ENCODE data around the gene PSTPIP2.
"Not testable (repeated sequence)": the region's sequence is repeated elsewhere in the genome, so short reads cannot be mapped to it uniquely, and the experiment has no call there.

Gene PSTPIP2

GRCh38 chr18:46001892-46002291 is 70.2 kb downstream of the PSTPIP2 start:
- TF ChIP-seq POLR2A (IDR thresholded peaks at IDR 0.05; ENCODE audit: low read length): no peak
- no peak for TF ChIP-seq GATA1 (IDR thresholded peaks at IDR 0.05; ENCODE audit: low read depth, low read length)

GRCh38 chr18:46001074-46001473 is 71.0 kb downstream of the PSTPIP2 start:
- TF ChIP-seq POLR2A (IDR thresholded peaks at IDR 0.05; ENCODE audit: low read length) (no peak), GATA1 (IDR thresholded peaks at IDR 0.05; ENCODE audit: low read depth, low read length) (no peak)
- no peak for DNase-seq

More at GRCh38 chr18:46001892-46002291, 70.2 kb downstream of the PSTPIP2 start:
- peak in 1 of 2 experiments; percentile 18 for DNase-seq

- DNase-seq: peak in 1 of 2 experiments; percentile 31
- TF ChIP-seq POLR2A (IDR thresholded peaks at IDR 0.05; ENCODE audit: low read length) (no peak), GATA1 (IDR thresholded peaks at IDR 0.05; ENCODE audit: low read depth, low read length) (no peak)
Observed at GRCh38 chr18:45999536-45999935, 72.5 kb downstream of the PSTPIP2 start.

- peak; percentile 39 to 69 for DNase-seq
- TF ChIP-seq GATA1 (IDR thresholded peaks at IDR 0.05; ENCODE audit: low read depth, low read length): no peak
- no peak for TF ChIP-seq POLR2A (IDR thresholded peaks at IDR 0.05; ENCODE audit: low read length)
Observed at GRCh38 chr18:45998244-45998643, 73.8 kb downstream of the PSTPIP2 start.

GRCh38 chr18:45997700-45998151 is 74.3 kb downstream of the PSTPIP2 start:
- no peak for DNase-seq
- TF ChIP-seq POLR2A (IDR thresholded peaks at IDR 0.05; ENCODE audit: low read length) (no peak), GATA1 (IDR thresholded peaks at IDR 0.05; ENCODE audit: low read depth, low read length) (no peak)

- TF ChIP-seq GATA1 (IDR thresholded peaks at IDR 0.05; ENCODE audit: low read depth, low read length) (no peak), POLR2A (IDR thresholded peaks at IDR 0.05; ENCODE audit: low read length) (no peak)
- no peak for DNase-seq
Observed at GRCh38 chr18:45995461-45995860, 76.6 kb downstream of the PSTPIP2 start.

GRCh38 chr18:45993438-45993837 is 78.6 kb downstream of the PSTPIP2 start:
- TF ChIP-seq POLR2A (IDR thresholded peaks at IDR 0.05; ENCODE audit: low read length) (no peak), GATA1 (IDR thresholded peaks at IDR 0.05; ENCODE audit: low read depth, low read length) (no peak)
- no peak for DNase-seq

GRCh38 chr18:45992527-45992926 is 79.5 kb downstream of the PSTPIP2 start:
- not testable (repeated sequence) for DNase-seq

GRCh38 chr18:45991788-45992187 is 80.3 kb downstream of the PSTPIP2 start:
- no peak for DNase-seq
- TF ChIP-seq POLR2A (IDR thresholded peaks at IDR 0.05; ENCODE audit: low read length) (no peak), GATA1 (IDR thresholded peaks at IDR 0.05; ENCODE audit: low read depth, low read length) (no peak)

GRCh38 chr18:45984546-45985235 is 87.4 kb downstream of the PSTPIP2 start:
- TF ChIP-seq GATA1 (IDR thresholded peaks at IDR 0.05; ENCODE audit: low read depth, low read length) (no peak), POLR2A (IDR thresholded peaks at IDR 0.05; ENCODE audit: low read length) (no peak)
- no peak for DNase-seq

- DNase-seq: peak in 1 of 2 experiments; percentile 28
- TF ChIP-seq POLR2A (IDR thresholded peaks at IDR 0.05; ENCODE audit: low read length): no peak
- TF ChIP-seq GATA1 (IDR thresholded peaks at IDR 0.05; ENCODE audit: low read depth, low read length): no peak
Observed at GRCh38 chr18:45981821-45982220, 90.2 kb downstream of the PSTPIP2 start.

GRCh38 chr18:45980229-45980628 is 91.8 kb downstream of the PSTPIP2 start:
- TF ChIP-seq POLR2A (IDR thresholded peaks at IDR 0.05; ENCODE audit: low read length): no peak
- no peak for TF ChIP-seq GATA1 (IDR thresholded peaks at IDR 0.05; ENCODE audit: low read depth, low read length)
- DNase-seq: peak; percentile 80 to 90

- TF ChIP-seq GATA1 (IDR thresholded peaks at IDR 0.05; ENCODE audit: low read depth, low read length) (no peak), POLR2A (IDR thresholded peaks at IDR 0.05; ENCODE audit: low read length) (no peak)
- no peak for DNase-seq
Observed at GRCh38 chr18:45978084-45978483, 94.0 kb downstream of the PSTPIP2 start.

GRCh38 chr18:45976974-45977373 is 95.1 kb downstream of the PSTPIP2 start:
- TF ChIP-seq POLR2A (IDR thresholded peaks at IDR 0.05; ENCODE audit: low read length) (no peak), GATA1 (IDR thresholded peaks at IDR 0.05; ENCODE audit: low read depth, low read length) (no peak)
- peak; percentile 40 to 50 for DNase-seq

GRCh38 chr18:45976566-45976965 is 95.5 kb downstream of the PSTPIP2 start:
- no peak for TF ChIP-seq POLR2A (IDR thresholded peaks at IDR 0.05; ENCODE audit: low read length)
- TF ChIP-seq GATA1 (IDR thresholded peaks at IDR 0.05; ENCODE audit: low read depth, low read length): no peak
- DNase-seq: peak; percentile 41 to 45

All from erythroblast (primary cell).